Measurements from ENCODE around the gene CFAP70.

The CFAP70 gene

DNA sequence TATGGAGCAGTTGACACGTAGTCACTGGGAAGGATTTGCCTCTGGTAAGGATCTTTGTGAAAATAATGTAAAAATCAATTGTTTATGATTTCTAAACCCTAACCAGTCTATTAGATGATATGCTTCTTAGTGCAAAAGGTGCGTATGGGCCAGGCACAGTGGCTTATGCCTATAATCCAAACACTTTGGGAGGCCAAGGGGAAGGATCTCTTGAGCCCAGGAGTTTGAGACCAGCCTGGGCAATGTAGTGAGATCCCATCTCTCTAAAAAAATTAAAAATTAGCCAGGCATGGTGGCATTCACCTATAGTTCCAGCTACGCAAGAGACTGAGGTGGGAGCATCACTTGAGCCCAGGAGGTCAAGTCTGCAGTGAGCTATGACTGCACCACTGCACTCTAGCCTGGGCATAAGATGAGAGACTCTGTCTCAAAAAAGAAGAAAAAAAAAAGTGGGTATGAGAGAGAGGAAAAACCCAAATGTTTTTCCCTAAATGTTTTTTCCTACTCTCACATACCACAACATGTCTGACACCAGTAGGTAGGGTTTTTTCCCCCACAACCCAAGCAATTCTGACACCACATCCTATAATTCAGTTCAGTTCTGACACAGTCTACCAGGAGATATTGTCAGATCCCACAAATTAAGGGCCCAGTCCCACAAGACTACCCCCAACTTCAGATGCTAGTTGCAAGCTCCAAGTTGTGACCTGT is 148.1 kb downstream of the CFAP70 start:
- no peak for DNase-seq

- DNase-seq, result no peak
Measured at GRCh38 chr10:73209705-73210104, 149.0 kb downstream of the CFAP70 start.

DNA sequence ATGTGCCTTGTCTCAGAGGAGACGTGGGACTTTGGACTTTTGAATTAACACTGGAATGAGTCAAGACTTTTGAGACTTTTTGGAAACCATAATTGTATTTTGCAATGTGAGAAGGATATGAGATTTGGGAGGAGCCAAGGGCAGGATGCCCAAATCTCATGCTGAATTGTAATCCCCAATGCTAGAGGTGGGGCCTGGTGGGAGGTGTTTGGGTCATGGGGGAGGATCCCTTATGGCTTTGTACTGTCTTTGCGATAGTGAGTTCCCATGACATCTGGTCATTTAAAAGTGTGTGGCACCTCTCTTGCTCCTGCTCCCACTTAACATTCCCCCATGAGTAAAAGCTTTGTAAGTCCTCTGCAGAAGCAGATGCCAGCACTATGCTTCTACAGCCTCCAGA is 150.8 kb downstream of the CFAP70 start:
- no peak for DNase-seq

DNA sequence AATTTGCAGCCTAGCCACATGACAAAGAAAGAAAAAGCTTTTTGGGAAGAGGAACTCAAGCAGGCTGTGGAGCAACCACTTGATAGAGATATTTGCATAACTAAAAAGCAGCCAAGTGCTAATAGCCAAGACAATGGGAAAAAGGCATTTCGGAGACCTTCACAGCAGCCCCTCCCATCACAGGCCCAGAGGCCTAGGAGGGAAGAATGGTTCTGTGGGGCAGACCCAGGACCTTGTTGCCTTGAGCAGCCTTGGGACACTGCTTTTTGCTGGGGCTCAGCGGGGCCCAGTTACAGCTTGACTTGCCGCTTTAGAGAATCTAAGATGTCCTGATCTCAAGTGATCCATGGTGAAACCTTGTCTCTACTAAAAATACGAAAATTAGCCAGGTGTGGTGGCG is 152.3 kb downstream of the CFAP70 start:
- DNase-seq, result no peak

- no peak for DNase-seq
Measured at GRCh38 chr10:73205890-73206289, 152.8 kb downstream of the CFAP70 start.

DNA sequence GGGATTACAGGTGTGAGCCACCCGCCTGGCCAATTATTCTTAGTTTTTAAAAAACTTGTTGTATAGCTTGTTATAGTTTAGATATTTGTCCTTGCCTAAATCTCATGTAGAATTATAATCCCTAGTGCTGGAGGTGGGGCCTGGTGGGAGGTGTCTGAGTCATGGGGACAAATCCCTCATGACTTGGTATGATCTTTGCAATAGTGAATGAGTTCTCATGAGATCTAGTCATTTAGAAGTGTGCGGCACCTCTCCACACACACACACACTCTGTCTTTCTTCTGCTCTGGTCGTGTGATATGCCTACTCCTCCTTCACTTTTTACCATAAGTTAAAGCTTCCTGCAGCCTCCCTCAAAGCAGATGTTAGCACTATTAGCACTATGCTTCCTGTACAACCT is 153.6 kb downstream of the CFAP70 start:
- DNase-seq, result no peak
